Measurements from ENCODE around the gene OVCH1. TPM values are rescaled to one million over a fixed set of nuclear protein-coding genes. Genes with fewer than 3 reads are reported as not detected.
A peak's percentile ranks its signal among the peaks of the same experiment; 100 is the strongest.

OVCH1 gene
- total RNA-seq, 1 donor, result 0.27 TPM

DNA sequence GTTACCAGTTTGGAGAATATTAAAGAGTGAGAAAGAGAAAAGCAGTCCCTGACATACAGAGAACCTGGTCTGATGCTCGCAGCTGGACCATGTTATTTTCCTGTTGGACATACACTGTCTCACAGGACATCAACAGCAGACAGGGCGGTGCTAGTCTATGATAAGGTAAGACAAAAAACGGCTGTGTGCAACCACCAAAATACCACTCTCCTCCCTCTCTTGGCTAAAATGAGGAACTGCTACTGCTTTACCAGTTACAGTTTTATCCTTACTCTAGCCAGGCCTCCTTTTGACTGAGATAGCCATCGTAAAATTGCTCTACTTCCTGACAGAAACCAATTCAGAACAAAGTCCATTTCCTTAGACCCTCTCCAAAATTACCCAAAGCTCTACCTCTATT, 69.5 kb downstream of the OVCH1 start:
- peak; percentile 22 for DNase-seq (ENCODE audit: low read depth)
- no peak overlapping the region for H3K4me3 ChIP-seq (ENCODE audit: low read depth, low read length)
- TF ChIP-seq, protein P1, sequence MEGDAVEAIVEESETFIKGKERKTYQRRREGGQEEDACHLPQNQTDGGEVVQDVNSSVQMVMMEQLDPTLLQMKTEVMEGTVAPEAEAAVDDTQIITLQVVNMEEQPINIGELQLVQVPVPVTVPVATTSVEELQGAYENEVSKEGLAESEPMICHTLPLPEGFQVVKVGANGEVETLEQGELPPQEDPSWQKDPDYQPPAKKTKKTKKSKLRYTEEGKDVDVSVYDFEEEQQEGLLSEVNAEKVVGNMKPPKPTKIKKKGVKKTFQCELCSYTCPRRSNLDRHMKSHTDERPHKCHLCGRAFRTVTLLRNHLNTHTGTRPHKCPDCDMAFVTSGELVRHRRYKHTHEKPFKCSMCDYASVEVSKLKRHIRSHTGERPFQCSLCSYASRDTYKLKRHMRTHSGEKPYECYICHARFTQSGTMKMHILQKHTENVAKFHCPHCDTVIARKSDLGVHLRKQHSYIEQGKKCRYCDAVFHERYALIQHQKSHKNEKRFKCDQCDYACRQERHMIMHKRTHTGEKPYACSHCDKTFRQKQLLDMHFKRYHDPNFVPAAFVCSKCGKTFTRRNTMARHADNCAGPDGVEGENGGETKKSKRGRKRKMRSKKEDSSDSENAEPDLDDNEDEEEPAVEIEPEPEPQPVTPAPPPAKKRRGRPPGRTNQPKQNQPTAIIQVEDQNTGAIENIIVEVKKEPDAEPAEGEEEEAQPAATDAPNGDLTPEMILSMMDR (IDR thresholded peaks at IDR 0.05; ENCODE audit: insufficient read depth, low read length), result peak; percentile 50

DNA sequence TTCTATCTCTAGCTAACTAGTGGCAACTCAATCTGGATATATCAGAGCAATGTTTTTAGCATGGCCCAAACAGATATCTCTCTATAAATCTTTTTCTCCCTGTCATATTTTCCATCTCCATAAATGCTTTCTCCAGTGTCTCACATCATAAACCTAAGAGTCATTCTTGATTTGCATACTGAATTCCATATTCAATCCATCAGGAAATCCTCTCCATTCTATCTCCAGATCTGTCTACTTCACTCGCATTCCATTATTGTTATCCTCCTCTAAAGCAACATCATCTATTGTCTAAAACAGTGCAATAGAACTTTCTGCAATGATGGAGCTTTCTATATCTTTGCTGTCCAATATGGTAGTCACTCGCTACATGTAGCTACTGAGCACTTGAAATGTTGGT, 71.0 kb downstream of the OVCH1 start:
- TF ChIP-seq, protein P1 (IDR thresholded peaks at IDR 0.05; ENCODE audit: insufficient read depth, low read length), result no peak
- H3K4me3 ChIP-seq (ENCODE audit: low read depth, low read length), result no peak overlapping the region
- DNase-seq (ENCODE audit: low read depth), result no peak

DNA sequence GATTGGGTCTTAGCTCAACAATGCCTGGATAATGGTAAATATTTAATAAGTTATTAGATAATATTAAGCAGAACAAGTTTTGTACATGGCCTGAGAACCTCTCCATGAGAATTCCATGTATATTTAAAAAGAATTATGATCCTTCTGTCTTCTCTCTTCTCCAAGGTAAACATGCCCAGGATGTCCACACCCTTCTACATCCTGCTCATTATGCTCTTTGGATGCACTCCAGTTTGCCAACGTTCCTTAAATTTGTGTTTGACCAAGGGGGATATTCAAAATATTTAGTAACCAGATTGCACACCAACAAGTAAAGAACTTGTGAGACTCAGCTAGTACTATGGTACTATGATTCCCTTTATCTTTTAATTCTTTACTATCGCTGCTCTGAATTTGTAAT, 71.8 kb downstream of the OVCH1 start:
- H3K4me3 ChIP-seq (ENCODE audit: low read depth, low read length), result no peak overlapping the region
- TF ChIP-seq, protein P1 (IDR thresholded peaks at IDR 0.05; ENCODE audit: insufficient read depth, low read length), result no peak
- DNase-seq (ENCODE audit: low read depth), result peak; percentile 9

DNA sequence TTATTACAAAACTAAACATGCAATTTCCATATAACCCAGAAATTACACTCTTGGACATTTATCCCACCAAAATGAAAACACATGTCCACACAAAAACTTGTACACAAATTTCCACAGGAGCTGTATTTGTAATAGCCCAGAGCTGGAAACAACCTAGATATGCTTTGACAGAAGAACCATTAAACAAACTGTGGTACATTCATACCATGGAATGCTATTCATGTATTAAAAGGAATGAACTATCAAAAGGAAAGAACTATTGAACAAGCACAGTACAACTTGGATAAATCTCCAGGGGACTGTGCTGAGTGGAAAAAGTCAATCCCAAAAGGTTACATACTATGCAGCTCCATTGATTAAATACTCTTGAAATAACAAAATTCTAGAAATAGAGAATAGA, 80.7 kb downstream of the OVCH1 start:
- H3K4me3 ChIP-seq (ENCODE audit: low read depth, low read length), result no peak overlapping the region
- TF ChIP-seq, protein P1 (IDR thresholded peaks at IDR 0.05; ENCODE audit: insufficient read depth, low read length), result no peak
- DNase-seq (ENCODE audit: low read depth), result no peak

DNA sequence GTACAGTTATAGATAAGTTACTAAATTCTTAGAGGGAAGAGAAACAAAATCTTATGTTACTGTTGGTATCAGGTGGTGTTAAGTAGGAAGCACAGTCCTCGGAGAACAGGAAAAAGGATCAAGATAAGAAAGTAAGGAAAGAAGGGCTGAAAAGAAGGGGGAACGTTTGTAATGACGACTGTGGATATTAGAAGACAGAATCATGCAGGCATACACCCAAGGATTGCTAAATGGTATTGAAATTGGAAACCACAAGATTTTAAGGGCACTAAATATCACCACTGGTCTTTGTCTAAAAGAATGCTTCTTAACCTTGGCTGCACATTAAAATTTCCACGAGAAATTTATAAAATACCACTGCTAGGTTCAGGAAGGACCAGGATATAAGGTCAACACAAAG, 82.4 kb downstream of the OVCH1 start:
- no peak overlapping the region for H3K4me3 ChIP-seq (ENCODE audit: low read depth, low read length)
- DNase-seq (ENCODE audit: low read depth), result peak; percentile 51
- TF ChIP-seq, protein P1 (IDR thresholded peaks at IDR 0.05; ENCODE audit: insufficient read depth, low read length), result no peak

DNA sequence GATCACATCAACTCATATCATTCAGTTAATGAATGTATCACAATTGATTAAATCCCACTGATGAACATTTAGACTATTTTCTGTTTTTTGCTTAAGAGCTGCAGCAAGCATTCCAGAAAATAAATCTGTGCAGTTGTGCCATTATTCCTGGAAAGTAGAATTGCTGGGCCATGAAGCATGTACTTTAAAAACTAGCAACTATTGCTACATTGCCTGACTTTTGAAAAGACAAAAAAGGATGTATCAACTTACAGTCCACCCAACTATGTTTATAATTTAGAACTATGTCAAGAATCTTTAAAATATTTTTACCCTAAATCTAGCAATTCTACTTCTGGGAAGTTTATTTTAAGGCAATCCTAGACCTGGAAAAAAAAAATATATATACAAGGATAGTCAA, 83.1 kb downstream of the OVCH1 start:
- TF ChIP-seq, protein P1 (IDR thresholded peaks at IDR 0.05; ENCODE audit: insufficient read depth, low read length), result no peak
- DNase-seq (ENCODE audit: low read depth), result peak; percentile 25
- no peak overlapping the region for H3K4me3 ChIP-seq (ENCODE audit: low read depth, low read length)

DNA sequence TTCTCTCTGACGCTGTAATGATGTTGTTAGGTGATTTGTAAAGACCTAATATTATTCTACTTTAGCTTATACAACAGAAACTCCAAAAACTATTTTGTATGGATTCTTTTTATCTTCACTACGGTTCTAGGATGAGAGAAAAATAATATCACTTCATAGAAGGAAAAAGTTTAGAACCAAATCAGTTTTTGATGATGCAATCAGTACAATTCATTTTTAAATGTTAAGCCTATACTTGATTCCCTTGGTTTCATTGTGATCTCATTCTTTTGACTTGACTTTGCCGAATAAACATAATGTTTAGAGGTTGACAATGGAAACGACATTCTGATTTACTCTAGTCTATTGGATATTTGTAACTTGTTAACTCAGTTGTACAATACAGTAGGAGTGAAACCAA, 91.9 kb downstream of the OVCH1 start:
- TF ChIP-seq, protein P1 (IDR thresholded peaks at IDR 0.05; ENCODE audit: insufficient read depth, low read length), result no peak
- no peak for DNase-seq (ENCODE audit: low read depth)
- H3K4me3 ChIP-seq (ENCODE audit: low read depth, low read length), result no peak overlapping the region
